C4-2B (cell line): ENCODE data around the gene SCN9A.

Experiments used
- H3K27ac ChIP-seq: fragments of 450-650 bp; 2 replicates; pipeline ENCODE4 v1.5.1; 2017
- ZFX ChIP-seq: fragments of 450-650 bp; IDR thresholded peaks from 2 replicates; pipeline ENCODE4 v1.6.1; 2017
- TF ChIP-seq, protein P1 (sequence below): fragments of 450-650 bp; conservative IDR thresholded peaks from 2 replicates; pipeline ENCODE4 v1.5.1; 2017; ENCODE audit warnings: mild to moderate bottlenecking

Gene SCN9A

GRCh38 chr2:166351319-166351718, 24.4 kb downstream of the SCN9A start:
- TF ChIP-seq, protein P1, sequence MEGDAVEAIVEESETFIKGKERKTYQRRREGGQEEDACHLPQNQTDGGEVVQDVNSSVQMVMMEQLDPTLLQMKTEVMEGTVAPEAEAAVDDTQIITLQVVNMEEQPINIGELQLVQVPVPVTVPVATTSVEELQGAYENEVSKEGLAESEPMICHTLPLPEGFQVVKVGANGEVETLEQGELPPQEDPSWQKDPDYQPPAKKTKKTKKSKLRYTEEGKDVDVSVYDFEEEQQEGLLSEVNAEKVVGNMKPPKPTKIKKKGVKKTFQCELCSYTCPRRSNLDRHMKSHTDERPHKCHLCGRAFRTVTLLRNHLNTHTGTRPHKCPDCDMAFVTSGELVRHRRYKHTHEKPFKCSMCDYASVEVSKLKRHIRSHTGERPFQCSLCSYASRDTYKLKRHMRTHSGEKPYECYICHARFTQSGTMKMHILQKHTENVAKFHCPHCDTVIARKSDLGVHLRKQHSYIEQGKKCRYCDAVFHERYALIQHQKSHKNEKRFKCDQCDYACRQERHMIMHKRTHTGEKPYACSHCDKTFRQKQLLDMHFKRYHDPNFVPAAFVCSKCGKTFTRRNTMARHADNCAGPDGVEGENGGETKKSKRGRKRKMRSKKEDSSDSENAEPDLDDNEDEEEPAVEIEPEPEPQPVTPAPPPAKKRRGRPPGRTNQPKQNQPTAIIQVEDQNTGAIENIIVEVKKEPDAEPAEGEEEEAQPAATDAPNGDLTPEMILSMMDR: no peak
- TF ChIP-seq ZFX: no peak
- H3K27ac ChIP-seq: no peak overlapping the region

- H3K27ac ChIP-seq: no peak overlapping the region
- TF ChIP-seq ZFX: no peak
- TF ChIP-seq, protein P1: no peak
Measured at GRCh38 chr2:166350525-166350924, 25.2 kb downstream of the SCN9A start.

DNA sequence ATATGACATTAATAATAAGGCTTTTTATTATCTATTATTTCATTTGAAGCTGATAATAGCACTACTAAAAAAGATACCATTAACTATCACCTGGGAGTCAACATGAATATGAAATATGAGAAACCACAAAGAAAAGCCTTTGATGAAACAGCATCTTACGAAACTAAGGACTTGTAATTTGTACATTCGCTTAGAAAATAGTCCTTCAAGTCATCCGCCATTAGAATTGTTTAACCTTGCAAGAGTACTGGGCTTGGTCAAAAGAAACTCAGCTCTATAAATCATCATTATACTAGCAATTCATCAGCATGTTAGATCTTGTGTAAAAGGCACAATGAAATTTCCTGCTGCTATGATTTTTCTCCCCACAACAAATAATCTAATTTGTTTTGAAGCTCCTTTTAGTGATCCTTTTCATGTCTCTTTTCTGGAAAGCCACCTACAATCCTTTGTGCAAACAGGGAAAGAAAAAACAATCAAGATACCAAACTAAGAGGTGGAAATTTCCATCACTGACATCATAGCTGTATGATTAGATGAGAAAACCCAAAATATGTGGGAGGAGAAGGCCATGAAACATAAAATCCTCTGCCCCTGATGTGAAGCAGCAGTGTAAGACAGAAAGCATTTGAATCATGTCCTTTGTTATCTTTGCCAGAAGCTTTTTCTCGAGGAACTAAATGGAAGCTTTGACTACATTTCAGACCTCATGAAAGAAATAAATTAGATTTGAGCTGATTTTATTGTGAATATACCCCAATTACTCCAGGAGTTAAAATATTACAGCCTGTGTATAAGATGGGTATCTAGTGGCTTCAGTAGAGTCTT, 31.2 kb downstream of the SCN9A start:
- TF ChIP-seq, protein P1: no peak
- no peak for TF ChIP-seq ZFX
- H3K27ac ChIP-seq: no peak overlapping the region

GRCh38 chr2:166343467-166343866, 32.3 kb downstream of the SCN9A start:
- TF ChIP-seq ZFX: no peak
- TF ChIP-seq, protein P1: no peak
- no peak overlapping the region for H3K27ac ChIP-seq

- no peak overlapping the region for H3K27ac ChIP-seq
- TF ChIP-seq, protein P1: no peak
- TF ChIP-seq ZFX: no peak
Measured at GRCh38 chr2:166341426-166341825, 34.3 kb downstream of the SCN9A start.

DNA sequence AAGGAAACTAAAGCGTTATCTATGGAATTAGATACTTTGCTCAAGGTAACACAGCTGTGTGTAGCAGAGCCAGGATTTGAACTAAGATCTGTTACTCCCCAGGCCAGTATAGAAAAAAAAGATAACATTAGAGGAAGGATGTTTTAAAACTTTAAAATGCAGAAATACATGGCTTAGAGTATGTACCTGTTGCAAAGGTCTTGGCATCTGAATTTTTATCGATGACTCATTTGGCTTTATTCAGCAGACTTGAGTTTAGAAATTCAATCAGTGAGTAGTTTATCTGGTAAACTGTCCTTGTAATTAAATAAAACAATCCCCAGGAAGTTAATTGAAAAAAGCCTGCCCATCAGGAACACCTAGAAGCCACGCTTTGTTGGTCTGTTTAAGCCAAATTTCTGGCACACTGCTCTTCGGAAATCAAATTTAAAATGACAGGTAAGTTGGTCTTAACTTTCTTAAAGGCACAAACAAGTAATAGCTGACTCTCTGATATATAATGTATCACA, 36.9 kb downstream of the SCN9A start:
- TF ChIP-seq, protein P1: no peak
- TF ChIP-seq ZFX: no peak
- no peak overlapping the region for H3K27ac ChIP-seq

GRCh38 chr2:166337932-166338331, 37.8 kb downstream of the SCN9A start:
- no peak overlapping the region for H3K27ac ChIP-seq
- no peak for TF ChIP-seq ZFX
- TF ChIP-seq, protein P1: no peak
